ENCODE results near the gene BMPER.

Gene BMPER

GRCh38 chr7:33888166-33888565 lies 17.2 kb upstream of the BMPER start:
- no peak for DNase-seq (ENCODE audit: low read depth)

GRCh38 chr7:33892945-33893344 lies 12.4 kb upstream of the BMPER start:
- DNase-seq (ENCODE audit: low read depth) = no peak

- DNase-seq (ENCODE audit: low read depth) = no peak
These were observed 12.0 kb upstream of the BMPER start for GRCh38 chr7:33893377-33893776.

GRCh38 chr7:33895025-33895804 lies 10.1 kb upstream of the BMPER start:
- no peak for DNase-seq (ENCODE audit: low read depth)

- no peak for DNase-seq (ENCODE audit: low read depth)
These were observed 4.8 kb upstream of the BMPER start for GRCh38 chr7:33900501-33900900.

- no peak for DNase-seq (ENCODE audit: low read depth)
These were observed 4.1 kb upstream of the BMPER start for GRCh38 chr7:33901199-33901598.

- no peak for DNase-seq (ENCODE audit: low read depth)
These were observed 3.5 kb upstream of the BMPER start for GRCh38 chr7:33901847-33902246.

- no peak for DNase-seq (ENCODE audit: low read depth)
These were observed 2.6 kb upstream of the BMPER start for GRCh38 chr7:33902746-33903145.

GRCh38 chr7:33903791-33904680 lies 1.3 kb upstream of the BMPER start:
- DNase-seq (ENCODE audit: low read depth) = no peak

- DNase-seq (ENCODE audit: low read depth) = no peak
These were observed 504 bp upstream of the BMPER start for GRCh38 chr7:33904681-33905388.

- no peak for DNase-seq (ENCODE audit: low read depth)
These were observed 1.4 kb downstream of the BMPER start for GRCh38 chr7:33906697-33907096.

- no peak for DNase-seq (ENCODE audit: low read depth)
These were observed 2.3 kb downstream of the BMPER start for GRCh38 chr7:33907625-33908024.

GRCh38 chr7:33909318-33909717 lies 4.0 kb downstream of the BMPER start:
- DNase-seq (ENCODE audit: low read depth) = no peak

GRCh38 chr7:33909755-33910154 lies 4.4 kb downstream of the BMPER start:
- no peak for DNase-seq (ENCODE audit: low read depth)

GRCh38 chr7:33910756-33911155 lies 5.4 kb downstream of the BMPER start:
- no peak for DNase-seq (ENCODE audit: low read depth)

GRCh38 chr7:33916357-33917081 lies 11.2 kb downstream of the BMPER start:
- no peak for DNase-seq (ENCODE audit: low read depth)

GRCh38 chr7:33917661-33918060 lies 12.3 kb downstream of the BMPER start:
- DNase-seq (ENCODE audit: low read depth) = no peak

- DNase-seq (ENCODE audit: low read depth) = no peak
These were observed 13.3 kb downstream of the BMPER start for GRCh38 chr7:33918438-33919143.

GRCh38 chr7:33919449-33919848 lies 14.1 kb downstream of the BMPER start:
- DNase-seq (ENCODE audit: low read depth) = no peak

- DNase-seq (ENCODE audit: low read depth) = no peak
These were observed 16.0 kb downstream of the BMPER start for GRCh38 chr7:33921216-33921938.

GRCh38 chr7:33922820-33923219 lies 17.5 kb downstream of the BMPER start:
- no peak for DNase-seq (ENCODE audit: low read depth)
